Hepatic stellate cell (primary cell): ENCODE results near the gene NFASC.

Source experiments
- DNase-seq: peaks from one replicate; pipeline ENCODE4 v3.0.0; 2011; ENCODE audit warnings: low spot score

The NFASC gene

GRCh38 chr1:205009670-205010069 is 139.0 kb downstream of the NFASC start:
- DNase-seq, result no peak

- DNase-seq, result no peak
Measured at GRCh38 chr1:205012391-205013140, 141.9 kb downstream of the NFASC start.

DNA sequence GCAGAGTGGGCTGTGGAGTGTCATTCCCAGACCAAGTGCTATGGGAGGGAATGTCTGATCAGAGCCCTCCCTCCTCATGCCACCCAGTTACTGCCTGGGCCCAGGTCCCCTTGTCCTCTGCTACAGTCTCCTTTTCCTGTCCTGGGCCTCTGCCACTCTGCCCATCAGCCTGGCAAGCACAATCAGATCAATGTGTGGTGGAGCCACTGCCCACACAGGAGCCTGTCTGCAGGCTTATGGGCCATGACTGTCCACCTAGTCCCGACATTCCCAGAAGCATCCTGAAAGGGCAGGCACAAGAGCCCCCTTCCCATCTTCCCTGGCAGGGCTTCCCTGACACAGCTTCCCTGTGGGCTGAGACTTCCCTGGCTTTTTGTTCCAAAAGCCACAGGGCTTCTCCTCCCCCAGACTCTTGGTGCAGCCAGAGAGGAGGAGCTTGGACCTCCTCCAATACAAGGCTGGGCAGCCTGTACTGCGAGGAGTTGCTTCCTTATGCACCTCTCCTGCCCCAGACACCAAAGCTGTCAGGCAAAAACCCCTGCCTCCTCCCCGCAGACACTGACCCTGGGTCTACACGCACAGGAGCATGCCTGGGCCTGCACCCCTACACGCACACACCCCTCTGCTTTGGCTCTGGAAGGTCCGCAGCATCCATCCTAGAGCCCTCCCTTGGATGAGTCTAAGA is 143.2 kb downstream of the NFASC start:
- DNase-seq, result no peak

DNA sequence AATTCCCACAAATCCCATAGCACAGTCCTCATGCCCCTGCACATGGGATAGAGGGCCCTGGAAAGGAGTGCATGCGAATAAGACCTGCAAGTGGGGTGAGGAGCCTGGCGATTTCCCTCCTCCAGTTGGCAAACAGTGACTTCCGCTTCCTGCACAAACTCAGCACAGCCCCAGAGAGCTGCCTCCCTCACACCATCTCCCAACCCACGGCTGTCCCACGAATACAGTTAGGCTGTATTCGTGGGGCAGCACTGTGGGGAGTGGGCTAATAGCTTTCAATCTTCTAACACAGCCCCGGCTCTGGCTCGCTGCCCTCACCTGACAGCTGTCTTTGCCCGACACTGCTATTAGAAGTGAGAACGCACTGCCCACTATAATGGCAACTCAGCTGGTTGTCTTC is 144.1 kb downstream of the NFASC start:
- no peak for DNase-seq

- no peak for DNase-seq
Measured at GRCh38 chr1:205015241-205015640, 144.6 kb downstream of the NFASC start.

DNA sequence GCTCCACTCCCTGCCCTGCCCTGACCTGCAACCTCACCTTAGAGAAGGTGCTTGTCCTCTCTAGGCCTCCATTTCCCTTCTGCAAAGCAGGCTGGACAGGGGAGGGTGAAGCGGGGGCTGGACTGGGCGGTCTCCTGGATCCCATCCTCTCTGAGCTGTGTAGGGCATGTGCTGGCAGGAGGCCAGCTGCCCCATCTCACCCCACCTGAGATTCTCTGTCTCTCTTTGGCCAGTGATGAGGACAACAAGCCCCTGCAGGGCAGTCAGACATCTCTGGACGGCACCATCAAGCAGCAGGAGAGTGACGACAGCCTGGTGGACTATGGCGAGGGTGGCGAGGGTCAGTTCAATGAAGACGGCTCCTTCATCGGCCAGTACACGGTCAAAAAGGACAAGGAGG is 145.4 kb downstream of the NFASC start:
- no peak for DNase-seq

GRCh38 chr1:205016584-205016983 is 145.9 kb downstream of the NFASC start:
- DNase-seq, result no peak

DNA sequence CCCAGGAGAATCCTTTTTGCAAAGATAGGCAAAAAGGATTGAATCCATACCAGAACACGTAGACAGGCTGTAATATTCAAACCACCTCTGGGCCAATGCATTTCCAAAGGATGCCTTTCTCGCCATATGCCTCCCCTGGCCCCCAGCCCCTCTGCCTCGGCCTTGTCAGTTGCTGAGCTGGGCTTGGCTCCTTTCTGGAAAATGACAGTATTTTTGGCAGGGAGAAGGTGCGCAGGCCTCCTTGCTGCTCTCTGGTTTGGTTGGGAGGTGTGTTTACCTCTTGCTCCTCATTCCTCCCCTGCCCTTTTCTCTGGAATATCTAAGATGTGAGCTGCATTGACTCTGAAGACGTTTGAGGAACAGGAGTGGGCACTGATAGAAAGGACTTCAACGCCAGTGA is 146.3 kb downstream of the NFASC start:
- DNase-seq, result no peak

DNA sequence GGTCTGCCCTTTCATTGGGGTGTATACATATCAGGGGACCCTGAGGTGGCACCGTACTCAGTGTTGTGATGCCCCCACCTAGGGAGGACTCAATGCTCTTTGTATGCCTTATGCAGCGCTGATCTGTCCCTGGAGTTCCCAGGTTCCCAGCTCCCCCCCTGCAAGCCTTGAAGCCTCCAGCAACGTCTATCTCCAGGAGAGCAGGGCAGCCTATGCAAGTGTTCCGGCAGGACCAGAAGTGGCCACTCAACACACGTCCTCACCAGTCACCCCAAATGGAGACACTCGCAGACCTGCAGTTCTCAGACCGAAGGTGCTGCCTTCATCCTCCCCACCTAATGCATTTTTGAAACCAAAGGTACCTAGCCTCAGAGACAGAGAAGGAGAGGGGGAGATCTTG is 147.1 kb downstream of the NFASC start:
- DNase-seq, result no peak

DNA sequence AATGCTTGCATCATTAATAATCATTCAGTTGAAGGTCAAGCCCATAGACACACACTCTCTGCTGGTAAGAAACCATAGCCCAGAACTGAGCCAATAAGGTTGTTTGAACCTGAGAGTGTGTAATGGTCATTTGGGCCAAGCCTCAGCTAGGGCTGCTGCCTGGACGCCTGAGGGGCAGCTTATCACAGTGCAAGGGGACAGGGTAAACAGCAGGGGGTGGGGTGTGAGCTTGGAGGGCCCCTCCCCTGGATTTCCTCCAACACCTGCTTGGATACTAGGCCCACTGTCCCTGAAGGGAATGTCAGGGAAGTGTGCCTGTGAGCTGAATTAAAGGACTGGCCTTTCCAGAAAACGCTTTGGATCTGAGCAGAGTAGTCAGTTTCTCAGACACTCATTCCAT is 147.7 kb downstream of the NFASC start:
- DNase-seq, result no peak

GRCh38 chr1:205020466-205020865 is 149.8 kb downstream of the NFASC start:
- no peak for DNase-seq

GRCh38 chr1:205024679-205025078 is 154.0 kb downstream of the NFASC start:
- DNase-seq, result no peak

GRCh38 chr1:205025239-205025638 is 154.6 kb downstream of the NFASC start:
- DNase-seq, result no peak

- DNase-seq, result no peak
Measured at GRCh38 chr1:205026181-205026580, 155.5 kb downstream of the NFASC start.

DNA sequence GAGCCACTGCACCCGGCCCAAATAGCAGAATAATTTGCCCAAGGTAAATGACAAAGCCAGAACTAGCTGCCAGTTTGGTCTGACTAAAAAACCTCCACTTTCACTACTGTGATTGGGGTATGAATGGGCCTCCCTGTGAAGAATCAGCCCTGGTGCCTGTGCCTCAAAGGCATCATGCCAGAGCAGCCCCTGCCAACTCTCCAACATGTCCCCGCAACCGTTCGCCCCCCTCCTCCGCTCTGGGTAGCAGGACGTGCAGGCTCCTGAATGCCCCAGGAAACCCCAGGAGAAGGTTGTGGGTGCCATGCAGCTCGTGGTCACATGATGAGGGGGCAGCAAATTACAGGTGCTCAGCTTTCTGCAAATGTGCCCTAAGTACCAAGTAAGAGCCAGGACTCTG is 157.7 kb downstream of the NFASC start:
- no peak for DNase-seq

DNA sequence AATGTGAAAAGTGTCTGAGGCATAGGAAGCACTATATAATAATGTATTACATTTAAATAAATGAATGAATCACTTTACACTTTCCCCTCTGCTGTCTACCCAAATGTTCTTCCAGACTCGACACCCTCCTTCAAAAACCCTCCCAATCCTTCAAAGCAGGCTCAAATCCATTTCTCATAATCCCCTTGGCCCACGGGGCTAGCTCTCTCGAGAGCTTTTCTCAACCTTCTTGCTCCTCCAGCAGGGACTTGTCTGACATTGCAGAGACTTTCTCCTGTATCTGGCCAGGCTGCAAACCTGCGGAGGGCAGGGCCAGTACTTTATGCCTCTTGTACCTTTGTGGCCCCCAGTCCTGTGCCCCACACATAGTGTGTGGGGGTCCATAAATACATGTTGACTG is 158.3 kb downstream of the NFASC start:
- DNase-seq, result no peak

DNA sequence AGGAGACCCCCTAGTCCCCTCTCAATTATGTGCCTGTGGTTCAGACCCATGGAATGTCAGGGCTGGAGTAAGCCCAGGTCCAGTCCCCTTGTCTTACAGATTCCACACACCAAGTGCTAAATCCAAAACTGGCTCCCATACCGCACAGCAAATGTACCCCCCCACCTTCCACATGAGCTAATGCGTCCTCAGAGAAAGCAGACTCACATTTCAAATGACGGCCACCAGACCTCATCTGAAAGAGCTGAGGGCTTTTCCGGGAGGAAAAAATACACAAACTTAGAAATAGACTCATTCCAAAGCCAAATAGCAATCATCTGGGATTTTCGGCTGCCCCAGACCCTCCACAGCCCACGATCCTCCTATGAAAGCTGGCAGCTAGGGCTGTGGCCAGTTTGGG is 159.6 kb downstream of the NFASC start:
- no peak for DNase-seq

DNA sequence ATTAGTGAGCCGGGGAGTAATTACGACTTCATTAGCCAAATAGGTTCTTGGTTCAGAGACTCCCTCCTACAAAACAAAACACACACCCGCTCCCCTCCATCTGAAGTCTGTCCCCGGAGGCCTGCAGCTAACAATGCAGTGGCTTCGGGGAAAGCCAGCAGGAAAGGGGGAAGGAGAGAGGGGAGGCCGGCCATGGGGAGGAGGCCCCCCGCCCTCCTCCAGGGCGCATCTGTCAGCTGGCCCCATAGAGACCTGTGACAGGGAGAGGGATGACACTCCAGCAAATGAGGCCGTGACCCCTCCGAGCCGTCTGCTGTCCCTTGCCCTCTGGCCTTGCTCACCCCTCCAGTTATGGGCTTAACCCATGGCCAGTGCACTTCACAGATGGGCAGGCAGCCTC is 160.2 kb downstream of the NFASC start:
- DNase-seq, result no peak

DNA sequence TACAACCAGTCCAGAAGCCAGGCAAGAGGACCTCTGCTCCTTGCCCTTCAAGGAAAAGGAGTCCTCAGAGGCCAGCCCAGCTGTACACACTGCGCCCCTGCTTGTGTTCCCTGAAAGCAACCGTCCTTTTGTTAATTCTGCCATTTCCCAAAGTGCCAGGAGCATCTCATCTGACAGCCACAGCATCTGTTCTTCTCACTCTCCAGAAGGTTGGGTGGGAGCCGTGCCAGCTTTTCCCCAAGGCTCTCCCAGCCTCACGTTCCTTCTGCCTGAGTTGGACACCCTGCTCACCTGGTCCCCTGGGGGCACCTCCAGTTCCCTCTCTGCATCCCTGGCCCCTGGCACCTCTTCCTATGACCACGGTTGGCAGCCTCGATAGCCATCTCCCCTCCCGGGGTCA is 161.8 kb downstream of the NFASC start:
- no peak for DNase-seq

- no peak for DNase-seq
Measured at GRCh38 chr1:205037539-205037938, 166.9 kb downstream of the NFASC start.

DNA sequence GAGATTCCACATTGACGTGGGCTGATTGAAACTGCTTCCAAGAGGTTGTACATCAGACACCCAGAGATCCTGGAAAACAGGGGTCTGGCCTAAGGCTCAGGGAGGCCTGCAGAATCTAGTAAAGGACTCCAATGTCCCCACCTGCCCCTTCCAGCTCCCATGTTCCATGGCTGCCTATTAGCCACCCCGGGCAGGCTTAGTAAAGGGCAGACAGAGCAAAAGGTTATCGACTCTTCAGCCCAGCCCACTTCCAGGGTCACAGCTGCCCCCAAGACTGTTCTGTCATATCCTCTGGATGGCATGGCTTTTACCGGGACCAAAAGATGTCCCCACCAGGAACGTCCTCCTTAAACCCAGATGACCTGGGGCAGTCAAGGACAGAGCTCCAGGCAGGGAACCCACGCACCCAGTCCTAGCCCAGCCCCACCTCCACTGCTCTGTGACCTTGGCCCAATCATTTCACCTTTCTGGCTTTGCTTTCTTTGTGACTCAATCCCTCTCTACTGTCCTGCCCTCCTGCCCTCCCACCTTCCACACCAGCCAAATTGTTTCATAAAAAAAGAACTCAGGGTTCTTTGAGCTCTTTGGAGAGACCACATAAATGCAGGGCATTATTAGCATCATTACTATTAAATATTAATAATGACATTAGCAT is 167.6 kb downstream of the NFASC start:
- DNase-seq, result no peak

GRCh38 chr1:205041001-205041715 is 170.5 kb downstream of the NFASC start:
- no peak for DNase-seq
